GM18508 (cell line): ENCODE data around the gene TRIM44.
"Not testable (repeated sequence)": the region's sequence is repeated elsewhere in the genome, so short reads cannot be mapped to it uniquely, and the experiment has no call there.

ENCODE experiments used
- ATAC-seq: cut with Tn5 transposase; IDR thresholded peaks from one replicate; pipeline ENCODE4 v1.9.1; 2021; ENCODE audit warnings: moderate number of reproducible peaks; ENCODE audit not compliant: insufficient read depth, unreplicated experiment

TRIM44 gene

GRCh38 chr11:35809561-35809960 is 147.0 kb downstream of the TRIM44 start:
- ATAC-seq = no peak

- ATAC-seq = no peak
These were observed 147.6 kb downstream of the TRIM44 start for GRCh38 chr11:35810045-35810645.

GRCh38 chr11:35811783-35812182 is 149.2 kb downstream of the TRIM44 start:
- ATAC-seq = no peak

GRCh38 chr11:35812828-35813227 is 150.3 kb downstream of the TRIM44 start:
- ATAC-seq = no peak

GRCh38 chr11:35814081-35814695 is 151.6 kb downstream of the TRIM44 start:
- ATAC-seq = no peak

- ATAC-seq = no peak
These were observed 152.2 kb downstream of the TRIM44 start for GRCh38 chr11:35814720-35815305.

- no peak for ATAC-seq
These were observed 153.2 kb downstream of the TRIM44 start for GRCh38 chr11:35815556-35816315.

GRCh38 chr11:35820614-35821013 is 158.0 kb downstream of the TRIM44 start:
- no peak for ATAC-seq

GRCh38 chr11:35822815-35823495 is 160.4 kb downstream of the TRIM44 start:
- ATAC-seq = no peak

GRCh38 chr11:35823742-35824298 is 161.2 kb downstream of the TRIM44 start:
- no peak for ATAC-seq

GRCh38 chr11:35825386-35825785 is 162.8 kb downstream of the TRIM44 start:
- ATAC-seq = no peak

- ATAC-seq = no peak
These were observed 163.4 kb downstream of the TRIM44 start for GRCh38 chr11:35826006-35826405.

GRCh38 chr11:35826949-35827348 is 164.4 kb downstream of the TRIM44 start:
- ATAC-seq = no peak

GRCh38 chr11:35836205-35836604 is 173.6 kb downstream of the TRIM44 start:
- no peak for ATAC-seq

- ATAC-seq = no peak
These were observed 175.5 kb downstream of the TRIM44 start for GRCh38 chr11:35838071-35838470.

GRCh38 chr11:35838697-35839367 is 176.3 kb downstream of the TRIM44 start:
- ATAC-seq = not testable (repeated sequence)

- ATAC-seq = no peak
These were observed 177.0 kb downstream of the TRIM44 start for GRCh38 chr11:35839368-35840161.

- ATAC-seq = no peak
These were observed 179.2 kb downstream of the TRIM44 start for GRCh38 chr11:35841733-35842132.

GRCh38 chr11:35842958-35843357 is 180.4 kb downstream of the TRIM44 start:
- ATAC-seq = no peak
